ENCODE measurements around the gene ELP5.
A peak's percentile ranks its signal among the peaks of the same experiment; 100 is the strongest.

The ELP5 gene, protein sequence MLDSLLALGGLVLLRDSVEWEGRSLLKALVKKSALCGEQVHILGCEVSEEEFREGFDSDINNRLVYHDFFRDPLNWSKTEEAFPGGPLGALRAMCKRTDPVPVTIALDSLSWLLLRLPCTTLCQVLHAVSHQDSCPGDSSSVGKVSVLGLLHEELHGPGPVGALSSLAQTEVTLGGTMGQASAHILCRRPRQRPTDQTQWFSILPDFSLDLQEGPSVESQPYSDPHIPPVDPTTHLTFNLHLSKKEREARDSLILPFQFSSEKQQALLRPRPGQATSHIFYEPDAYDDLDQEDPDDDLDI

DNA sequence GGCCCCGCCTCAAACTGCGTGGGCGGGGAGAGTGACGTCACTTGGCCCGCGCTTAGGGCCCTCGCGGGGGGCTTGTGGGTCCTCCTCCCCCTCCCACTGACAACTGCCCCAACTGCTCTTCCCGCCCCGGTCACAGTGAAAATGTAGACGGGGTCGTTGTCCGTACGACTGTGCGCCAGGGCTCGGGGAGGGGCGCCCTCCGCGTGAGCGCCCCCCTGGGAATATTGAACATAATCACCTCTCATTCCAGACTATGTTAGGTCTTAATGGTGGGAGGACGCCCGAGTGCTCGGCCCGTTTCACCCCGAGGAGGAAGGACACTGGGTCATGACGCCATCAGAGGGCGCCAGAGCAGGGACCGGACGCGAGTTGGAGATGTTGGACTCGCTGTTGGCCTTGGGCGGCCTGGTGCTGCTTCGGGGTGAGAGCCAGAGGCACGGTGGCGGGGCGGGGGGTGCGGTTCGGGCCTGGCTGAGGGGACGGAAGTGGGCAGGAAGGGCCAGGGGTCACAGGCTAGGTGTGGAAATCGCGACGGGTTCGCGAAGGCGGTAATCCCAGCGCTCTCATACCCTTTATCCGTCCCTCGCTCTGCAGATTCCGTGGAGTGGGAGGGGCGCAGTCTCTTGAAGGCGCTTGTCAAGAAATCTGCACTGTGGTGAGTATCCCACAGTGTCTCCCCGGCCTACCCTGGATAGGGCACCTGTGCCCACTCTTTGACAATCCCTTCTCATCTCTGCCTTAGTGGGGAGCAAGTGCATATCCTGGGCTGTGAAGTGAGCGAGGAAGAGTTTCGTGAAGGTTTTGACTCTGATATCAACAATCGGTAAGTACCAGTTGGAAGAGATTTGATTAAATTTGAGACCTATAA lies at the start of gene ELP5:
Gene ELP5, plus strand, starts transcription at position 40 of the 868 bp plus-strand sequence. Its CDS starts 336 bp downstream, at position 376.
- no peak for FAIRE-seq

DNA sequence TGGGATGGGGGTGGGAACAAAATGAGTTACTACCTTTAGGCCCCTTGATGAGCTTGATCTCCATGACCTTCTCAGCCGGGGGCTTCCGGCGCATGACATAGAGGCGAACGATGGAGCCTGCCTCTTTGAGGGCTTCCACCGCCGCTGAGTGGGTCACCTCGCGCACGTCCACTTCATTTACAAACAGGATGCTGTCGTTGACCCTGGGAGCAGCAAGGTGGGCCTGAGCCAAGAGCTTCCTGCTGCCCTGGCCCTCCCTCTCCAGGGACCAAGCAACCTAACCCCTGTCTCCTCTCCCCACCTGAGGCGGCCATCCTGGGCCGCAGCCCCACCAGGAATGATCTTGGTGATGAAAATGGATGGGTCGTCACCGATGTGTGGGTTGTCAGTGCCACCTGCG lies 48.6 kb upstream of the ELP5 start:
- FAIRE-seq: no peak

- no peak for FAIRE-seq
Observed at GRCh38 chr17:7204336-7204735, 47.7 kb upstream of the ELP5 start.

DNA sequence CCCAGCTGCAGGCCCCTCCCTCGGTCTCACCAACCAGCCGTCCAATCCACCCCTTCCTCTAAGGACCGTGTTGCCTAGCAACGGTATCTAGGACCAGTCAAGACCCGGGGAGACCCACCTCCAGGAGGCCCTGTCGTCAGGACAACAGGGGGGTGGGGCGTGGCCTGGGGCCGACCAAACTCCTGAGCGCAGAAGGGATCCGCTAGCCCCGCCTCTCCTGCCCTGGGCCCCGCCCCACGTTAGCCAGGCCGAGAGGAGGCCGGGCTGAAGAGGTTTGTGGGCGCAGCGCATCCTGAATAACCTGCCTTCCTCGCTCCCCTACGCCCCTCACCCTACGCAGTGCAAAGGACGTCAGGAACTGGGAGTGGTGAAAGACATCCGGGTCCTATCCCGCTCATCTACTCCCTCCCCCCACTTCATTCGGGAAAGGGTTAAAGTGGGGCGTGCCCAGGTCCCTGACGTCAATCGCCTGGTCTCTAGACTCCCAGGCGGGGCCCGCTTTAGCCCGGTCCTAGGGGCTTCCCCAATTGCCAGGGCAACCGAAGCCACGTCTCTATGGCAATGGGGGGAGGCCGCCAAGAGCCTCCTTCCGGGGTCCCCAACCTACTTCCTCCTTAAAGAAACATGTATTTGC lies 47.1 kb upstream of the ELP5 start:
- FAIRE-seq: peak; percentile 57

GRCh38 chr17:7205561-7205960 lies 46.5 kb upstream of the ELP5 start:
- no peak for FAIRE-seq

- no peak for FAIRE-seq
Observed at GRCh38 chr17:7207120-7208001, 44.7 kb upstream of the ELP5 start.

GRCh38 chr17:7208027-7208571 lies 43.9 kb upstream of the ELP5 start:
- no peak for FAIRE-seq

DNA sequence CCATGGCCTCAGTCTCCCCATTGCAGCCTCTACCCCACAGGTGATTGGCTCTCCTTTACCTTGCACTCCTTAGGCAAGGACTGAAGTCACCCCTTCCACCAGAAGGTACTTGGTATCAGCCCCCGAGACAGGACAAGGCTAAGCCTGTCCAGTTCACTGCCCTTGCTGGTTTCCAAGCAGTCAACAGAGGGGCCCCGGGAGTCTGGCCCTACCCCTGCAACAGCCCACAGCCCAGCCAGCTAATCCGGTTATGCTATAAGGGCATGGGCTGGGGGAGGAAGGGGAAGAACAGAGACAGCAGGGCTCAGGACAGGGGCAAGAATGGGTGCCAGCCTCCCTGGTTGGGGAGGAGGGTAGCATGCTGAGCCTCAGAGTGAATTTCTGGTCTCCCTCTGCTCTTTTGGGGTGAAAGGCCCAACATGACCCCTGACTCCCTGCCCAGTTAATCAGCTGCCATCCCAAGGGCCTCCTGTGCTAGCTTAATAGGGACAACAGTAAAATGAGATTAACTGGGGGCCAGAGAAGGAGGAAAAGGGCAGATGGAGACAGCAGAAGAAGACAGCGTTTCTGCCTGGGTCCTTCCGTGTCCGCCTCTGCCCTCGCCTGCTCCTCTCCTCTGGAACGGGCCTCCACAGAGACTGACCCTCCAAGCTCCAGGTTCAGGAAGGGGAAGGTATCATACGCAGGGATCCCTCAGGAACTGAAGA lies 43.1 kb upstream of the ELP5 start:
- no peak for FAIRE-seq

DNA sequence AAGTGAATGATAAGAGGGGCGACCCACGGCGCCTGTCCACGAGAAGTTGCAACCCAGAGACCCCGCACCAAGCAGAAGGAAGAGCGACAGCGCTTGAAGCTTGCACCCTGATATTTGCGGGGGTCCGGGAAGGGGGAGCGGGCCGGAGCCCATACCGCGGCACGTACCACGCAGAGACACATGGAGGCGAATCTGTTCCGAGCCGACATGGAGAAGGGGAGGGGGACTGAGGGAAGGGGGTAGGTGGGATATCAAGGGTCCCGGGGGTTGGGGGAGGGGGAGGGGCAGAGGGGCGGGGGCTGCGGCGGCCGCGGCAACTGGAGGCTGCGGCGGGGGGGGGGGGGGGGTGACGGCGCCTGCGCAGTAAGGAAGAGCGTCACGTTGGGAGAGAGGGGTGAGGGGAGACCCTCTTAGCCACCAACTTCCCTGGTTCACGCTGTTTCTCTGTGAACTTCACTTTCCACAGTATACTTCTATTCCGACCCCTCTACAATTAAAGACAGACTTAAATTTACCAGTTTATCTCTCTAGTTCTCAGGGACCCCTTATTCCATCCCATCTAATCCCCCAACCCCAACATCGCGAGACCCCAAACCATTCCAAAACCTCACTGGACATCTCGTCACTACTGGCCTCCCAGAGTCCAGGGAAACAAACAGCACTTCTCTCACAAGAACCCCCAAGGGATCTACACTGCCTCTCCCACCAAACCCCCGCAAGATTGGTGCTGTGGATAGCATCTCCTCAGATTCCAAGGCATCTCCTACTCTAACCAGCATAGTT lies 40.3 kb upstream of the ELP5 start:
- FAIRE-seq: no peak

- FAIRE-seq: no peak
Observed at GRCh38 chr17:7213895-7214299, 38.1 kb upstream of the ELP5 start.

GRCh38 chr17:7214300-7215135 lies 37.5 kb upstream of the ELP5 start:
- peak; percentile 93 for FAIRE-seq

- peak; percentile 89 for FAIRE-seq
Observed at GRCh38 chr17:7215136-7215638, 36.8 kb upstream of the ELP5 start.

DNA sequence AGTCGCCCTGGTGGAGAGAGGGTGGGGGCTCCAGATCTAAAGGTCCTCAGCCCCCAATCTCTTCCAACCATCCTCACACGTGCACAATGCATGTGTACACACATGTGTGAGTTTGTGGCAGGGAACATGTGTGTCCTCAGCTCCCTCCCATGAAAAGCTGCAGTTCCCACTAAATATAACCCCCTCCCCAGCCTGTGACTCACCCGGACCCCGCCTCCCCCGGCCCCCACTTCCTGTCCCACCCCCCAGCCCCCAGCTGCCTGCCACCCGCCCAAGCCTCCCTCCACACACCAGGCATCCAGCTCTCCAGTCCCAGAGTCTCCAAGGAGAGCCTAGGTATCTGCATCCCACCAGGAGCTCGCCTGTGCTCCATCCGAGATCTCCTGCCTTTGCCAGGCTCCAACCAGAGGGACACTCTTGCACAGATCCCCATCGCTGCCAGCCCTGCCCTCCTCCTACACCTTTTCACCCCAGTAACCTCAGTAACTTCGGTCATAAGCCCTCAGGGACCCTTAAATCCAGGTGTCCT lies 36.3 kb upstream of the ELP5 start:
- FAIRE-seq: no peak

- no peak for FAIRE-seq
Observed at GRCh38 chr17:7216242-7217112, 35.5 kb upstream of the ELP5 start.

- FAIRE-seq: no peak
Observed at GRCh38 chr17:7217113-7217987, 34.7 kb upstream of the ELP5 start.

DNA sequence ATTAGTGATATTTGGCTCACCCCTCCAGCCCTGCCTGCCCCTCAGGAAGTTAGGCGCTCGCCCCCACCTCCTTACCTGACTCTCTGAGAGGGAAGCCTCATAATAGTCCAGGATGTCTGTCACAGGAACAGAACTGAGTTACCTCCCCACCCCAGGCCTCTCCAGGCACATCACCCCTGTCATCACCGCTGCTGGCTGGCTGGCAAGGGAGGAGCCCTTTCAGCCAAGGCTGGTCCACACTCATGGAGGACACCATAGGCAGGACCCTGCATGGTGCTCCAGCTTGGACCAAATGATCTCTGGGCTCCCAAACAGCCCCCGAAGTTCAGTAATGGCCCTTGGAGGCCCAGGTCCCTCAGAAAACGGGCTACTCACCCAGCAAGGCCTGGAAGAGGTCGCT lies 33.8 kb upstream of the ELP5 start:
- FAIRE-seq: no peak

DNA sequence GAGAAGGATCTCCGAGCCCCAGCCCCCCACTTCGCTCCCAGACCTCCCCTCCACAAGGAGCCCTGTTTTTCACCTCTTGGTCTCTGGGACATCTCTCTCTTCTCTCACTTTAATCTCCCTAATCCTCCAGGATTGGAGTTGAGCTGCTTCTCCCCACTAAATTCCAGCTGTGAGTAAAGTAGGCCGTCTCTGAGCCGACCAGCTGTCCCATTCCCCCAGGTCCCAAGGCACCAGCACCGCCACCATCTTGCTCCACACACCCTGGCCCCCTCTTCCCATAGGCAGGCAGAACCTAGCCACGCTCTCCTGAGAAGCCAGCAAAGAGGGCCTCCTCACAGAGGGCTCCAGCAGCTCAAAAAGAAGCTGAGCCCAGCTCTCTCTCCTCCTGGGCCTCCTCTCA lies 33.3 kb upstream of the ELP5 start:
- no peak for FAIRE-seq

Measured in endometrium (tissue), 2 donors.